ENCODE data around the gene HACD2.

DNA sequence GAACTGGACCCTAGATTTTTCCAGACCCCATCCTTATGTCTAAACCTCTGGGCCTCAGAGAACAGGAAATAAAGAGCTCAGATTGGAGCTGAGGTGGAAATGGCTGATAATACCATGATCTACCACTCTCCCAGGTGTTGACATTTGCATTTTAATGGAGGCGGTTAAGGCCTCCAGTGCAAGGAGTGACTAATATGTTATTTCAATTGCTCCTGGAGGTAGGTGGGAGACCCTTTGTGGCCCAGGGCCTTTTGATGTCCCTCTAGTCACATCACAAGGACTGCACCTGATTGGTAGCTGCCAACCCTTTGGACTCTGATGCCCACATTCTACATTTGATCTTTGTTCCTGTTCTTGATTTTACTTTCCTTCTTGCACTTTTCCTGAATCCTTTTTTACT lies 127.0 kb downstream of the HACD2 start:
- TF ChIP-seq POLR2A (IDR thresholded peaks at IDR 0.05): no peak
- no peak for TF ChIP-seq EP300 (IDR thresholded peaks at IDR 0.05; ENCODE audit: low read depth)
